Endothelial cell of umbilical vein (primary cell): ENCODE data around the gene COL23A1.

Source experiments
- EZH2 ChIP-seq: IDR thresholded peaks from 2 replicates; pipeline ENCODE4 v1.6.1; 2012; ENCODE audit warnings: borderline replicate concordance, low read depth, mild to moderate bottlenecking, moderate library complexity, low read length, inconsistent platforms; ENCODE audit not compliant: severe bottlenecking
- POLR2A ChIP-seq: IDR thresholded peaks from 2 replicates; pipeline ENCODE4 v1.6.1; 2012; ENCODE audit warnings: low read depth, mild to moderate bottlenecking, control low read depth, low read length

DNA sequence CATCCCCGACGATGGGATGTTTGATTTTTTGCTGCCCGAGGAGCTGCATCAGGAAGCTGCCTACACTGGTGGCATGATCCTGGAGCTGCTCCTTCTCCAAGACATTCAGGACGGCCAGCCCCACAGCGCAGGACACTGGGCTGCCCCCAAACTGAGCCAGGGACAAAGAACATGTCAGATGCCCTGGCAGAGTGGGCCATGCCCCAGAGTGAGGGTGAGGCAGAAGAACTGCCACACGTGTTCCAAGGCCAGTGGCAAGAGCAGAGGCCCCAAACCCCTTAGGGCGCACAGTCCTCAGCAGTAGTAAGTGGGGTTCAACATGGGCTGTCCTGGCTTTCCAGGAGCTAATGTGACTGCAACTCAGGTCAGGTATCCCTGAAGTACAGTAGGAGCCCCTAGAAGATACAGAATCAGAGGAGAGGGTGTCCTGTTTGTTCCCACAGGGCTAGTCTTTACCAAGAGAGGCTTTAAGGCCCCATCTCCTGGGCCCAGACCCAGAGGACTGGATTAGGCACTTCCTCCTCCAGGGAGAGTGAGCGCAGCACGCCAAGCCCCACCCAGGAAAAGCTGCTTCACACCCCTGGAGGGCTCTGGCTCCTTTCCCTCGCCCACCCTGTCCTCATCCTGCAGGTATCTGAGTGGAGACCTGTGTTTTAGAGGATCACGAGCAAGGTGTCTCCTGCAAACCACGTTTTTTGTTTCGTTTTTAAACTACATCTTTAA, 374.8 kb downstream of the COL23A1 start:
- TF ChIP-seq POLR2A: no peak
- TF ChIP-seq EZH2: no peak
